Suprapubic skin (tissue), 3 donors: ENCODE data around the gene MAP3K4.

Source experiments
- CTCF ChIP-seq, 2 donors: fragments of 200-600 bp in 1 of 2; fragments of 450-650 bp in 1 of 2; sonication (generic) in 1 of 2; IDR thresholded peaks; one replicate each; pipeline ENCODE4 v1.5.1; 2016 to 2019; ENCODE audit warnings: antibody characterized with exemption in 2 of 2, mild to moderate bottlenecking in 1 of 2, moderate library complexity in 1 of 2
- POLR2A ChIP-seq, 2 donors: fragments of 450-650 bp; IDR thresholded peaks; one replicate each; pipeline ENCODE4 v1.6.1; 2017; ENCODE audit warnings: antibody characterized with exemption in 2 of 2, mild to moderate bottlenecking in 2 of 2, moderate library complexity in 2 of 2

- TF ChIP-seq POLR2A (IDR thresholded peaks at IDR 0.05), result no peak
- TF ChIP-seq CTCF (IDR thresholded peaks at IDR 0.05), result no peak
These were observed 42.1 kb downstream of the MAP3K4 start for GRCh38 chr6:161033667-161034066.
